ENCODE measurements around the gene TSR3.

The TSR3 gene

GRCh38 chr16:1350691-1351090 lies 987 bp downstream of the TSR3 start:
- no peak for DNase-seq

GRCh38 chr16:1349951-1350350 lies 1.7 kb downstream of the TSR3 start:
- no peak for DNase-seq

GRCh38 chr16:1349351-1349750 lies 2.3 kb downstream of the TSR3 start:
- no peak for DNase-seq

GRCh38 chr16:1348926-1349325 lies 2.8 kb downstream of the TSR3 start:
- no peak for DNase-seq

GRCh38 chr16:1348441-1348840 lies 3.2 kb downstream of the TSR3 start:
- no peak for DNase-seq

- no peak for DNase-seq
These were observed 3.7 kb downstream of the TSR3 start for GRCh38 chr16:1347962-1348361.

GRCh38 chr16:1347286-1347855 lies 4.3 kb downstream of the TSR3 start:
- DNase-seq, result no peak

GRCh38 chr16:1346422-1347285 lies 5.0 kb downstream of the TSR3 start:
- no peak for DNase-seq

- DNase-seq, result no peak
These were observed 5.8 kb downstream of the TSR3 start for GRCh38 chr16:1345651-1346421.

GRCh38 chr16:1345087-1345486 lies 6.6 kb downstream of the TSR3 start:
- DNase-seq, result no peak

GRCh38 chr16:1344499-1344898 lies 7.2 kb downstream of the TSR3 start:
- DNase-seq, result no peak

- no peak for DNase-seq
These were observed 8.0 kb downstream of the TSR3 start for GRCh38 chr16:1343428-1344242.

- DNase-seq, result peak; percentile 88
These were observed 8.9 kb downstream of the TSR3 start for GRCh38 chr16:1342526-1343427.

GRCh38 chr16:1341495-1342420 lies 9.9 kb downstream of the TSR3 start:
- no peak for DNase-seq

- DNase-seq, result no peak
These were observed 10.8 kb downstream of the TSR3 start for GRCh38 chr16:1340730-1341494.

GRCh38 chr16:1338855-1339675 lies 12.6 kb downstream of the TSR3 start:
- DNase-seq, result no peak

GRCh38 chr16:1338119-1338730 lies 13.5 kb downstream of the TSR3 start:
- no peak for DNase-seq

GRCh38 chr16:1337486-1337885 lies 14.2 kb downstream of the TSR3 start:
- DNase-seq, result no peak

- no peak for DNase-seq
These were observed 15.1 kb downstream of the TSR3 start for GRCh38 chr16:1336619-1337018.
